B cell (primary cell): Measurements from ENCODE around the gene SIDT2. TPM values are rescaled to one million over a fixed set of nuclear protein-coding genes. Genes with fewer than 3 reads are reported as not detected.
A peak's percentile ranks its signal among the peaks of the same experiment; 100 is the strongest.
"Not testable (repeated sequence)": the region's sequence is repeated elsewhere in the genome, so short reads cannot be mapped to it uniquely, and the experiment has no call there.

Experiments used
- ATAC-seq: fragments of 200-7000 bp; cut with Tn5 transposase; one replicate; pipeline ENCODE4 v1.10.0; 2021; ENCODE audit warnings: low read depth, mild to moderate bottlenecking, moderate number of reproducible peaks, moderate library complexity
- CTCF ChIA-PET: fragments of 350-600 bp; sonication (Branson Sonifier 250); formaldehyde crosslinking; loops from one replicate; lab custom pipeline; 2021; ENCODE audit warnings: antibody characterized with exemption, inconsistent platforms; lab: Charles Lee
- POLR2A ChIA-PET: fragments of 350-600 bp; sonication (Branson Sonifier 250); formaldehyde crosslinking; loops from one replicate; lab custom pipeline; 2021; ENCODE audit warnings: antibody characterized with exemption; lab: Charles Lee
- DNase-seq: peaks from one replicate; pipeline ENCODE4 v3.0.0; 2013
- H2AFZ ChIP-seq: 2 replicates; pipeline ENCODE4 v1.6.1; 2012; ENCODE audit warnings: mild to moderate bottlenecking, low read depth, low read length; ENCODE audit not compliant: insufficient read depth, poor library complexity, severe bottlenecking
- H3K27ac ChIP-seq, 2 donors: 1 replicate in 1 of 2; 2 replicates in 1 of 2; pipeline ENCODE4 v1.5.1; 2012 to 2013; ENCODE audit warnings: low read length in 2 of 2, mild to moderate bottlenecking in 2 of 2, moderate library complexity in 1 of 2
- H3K27me3 ChIP-seq, 4 experiments: fragments of 200-600 bp in 1 of 4; sonication (generic) in 1 of 4; replicated peaks in 1 of 4; 1 replicate in 2 of 4; 2 replicates in 2 of 4; pipeline versions ENCODE4 v1.6.1 to v1.7.0; 2013 to 2016; ENCODE audit warnings: low read length in 3 of 4, mild to moderate bottlenecking in 2 of 4, mixed read lengths in 1 of 4, moderate library complexity in 1 of 4; ENCODE audit not compliant: insufficient read depth in 4 of 4, control insufficient read depth in 3 of 4; ENCODE audit errors: control extremely low read depth in 1 of 4
- H3K36me3 ChIP-seq, 2 experiments: replicated peaks in 1 of 2; 1 replicate in 1 of 2; 2 replicates in 1 of 2; pipeline versions ENCODE4 v1.6.1 to v1.7.1; 2013; ENCODE audit warnings: low read length in 1 of 2; ENCODE audit not compliant: insufficient read depth in 2 of 2, control insufficient read depth in 1 of 2; ENCODE audit errors: control extremely low read depth in 1 of 2, extremely low read depth in 1 of 2
- H3K4me1 ChIP-seq, 2 donors: fragments of 200-600 bp in 1 of 2; sonication (generic) in 1 of 2; 1 replicate in 1 of 2; 2 replicates in 1 of 2; pipeline versions ENCODE4 v1.5.1 to v1.6.1; 2013 to 2017; ENCODE audit warnings: low read length in 2 of 2; ENCODE audit not compliant: control insufficient read depth in 2 of 2, insufficient read depth in 2 of 2
- H3K4me2 ChIP-seq: replicated peaks from 2 replicates; pipeline ENCODE3; 2012; ENCODE audit warnings: mild to moderate bottlenecking, low read depth, low read length; ENCODE audit not compliant: poor library complexity, severe bottlenecking
- H3K4me3 ChIP-seq, 5 experiments: fragments of 200-600 bp in 1 of 5; sonication (generic) in 1 of 5; 1 replicate in 3 of 5; 2 replicates in 2 of 5; pipeline versions ENCODE4 v1.5.1 to v1.7.0; 2011 to 2016; ENCODE audit warnings: low read length in 4 of 5, mild to moderate bottlenecking in 4 of 5, low read depth in 2 of 5, control low read depth in 1 of 5, moderate library complexity in 1 of 5; ENCODE audit not compliant: insufficient read depth in 1 of 5; ENCODE audit errors: control extremely low read depth in 1 of 5, extremely low read depth in 1 of 5
- H3K79me2 ChIP-seq: fragments of 200-600 bp; sonication (generic); one replicate; pipeline ENCODE4 v1.6.0; 2016; ENCODE audit warnings: low read length; ENCODE audit not compliant: control insufficient read depth, insufficient read depth
- H3K9ac ChIP-seq: fragments of 200-600 bp; sonication (generic); 2 replicates; pipeline ENCODE4 v1.6.1; 2017; ENCODE audit warnings: mild to moderate bottlenecking, low read length, moderate library complexity
- H3K9me3 ChIP-seq, 3 donors: one replicate each; pipeline versions ENCODE4 v1.6.1 to v1.7.1; 2013; ENCODE audit warnings: low read length in 2 of 3; ENCODE audit not compliant: control insufficient read depth in 2 of 3, insufficient read depth in 1 of 3; ENCODE audit errors: control extremely low read depth in 1 of 3
- H4K20me1 ChIP-seq: 2 replicates; pipeline ENCODE4 v1.6.0; 2012; ENCODE audit warnings: mild to moderate bottlenecking, low read length; ENCODE audit not compliant: insufficient read depth, control insufficient read depth, poor library complexity, severe bottlenecking
- H3K27ac Mint-ChIP-seq: one replicate; pipeline ENCODE4 v1.8.0; 2021; ENCODE audit warnings: mixed read lengths
- H3K27me3 Mint-ChIP-seq: one replicate; pipeline ENCODE4 v1.8.0; 2021; ENCODE audit warnings: mixed read lengths
- H3K4me1 Mint-ChIP-seq: one replicate; pipeline ENCODE4 v1.8.0; 2021; ENCODE audit warnings: mixed read lengths
- H3K4me3 Mint-ChIP-seq: one replicate; pipeline ENCODE4 v1.8.0; 2021; ENCODE audit warnings: mixed read lengths
- H3K9me3 Mint-ChIP-seq: one replicate; pipeline ENCODE4 v1.8.0; 2022; ENCODE audit warnings: mixed read lengths; ENCODE audit not compliant: insufficient read depth
- EZH2 ChIP-seq: IDR thresholded peaks from 2 replicates; pipeline ENCODE4 v1.6.1; 2012; ENCODE audit warnings: borderline replicate concordance, low read depth, mild to moderate bottlenecking, moderate library complexity, low read length; ENCODE audit not compliant: insufficient read depth, poor library complexity, severe bottlenecking
- WGBS: methylation state at CpG from one replicate; pipeline ENCODE4 v1.1.5; 2013; ENCODE audit warnings: missing lambda C conversion rate; ENCODE audit not compliant: insufficient coverage; 5-methylcytosine and 5-hydroxymethylcytosine counted together
- intact Hi-C: fragments of 100-400 bp; cut with micrococcal nuclease; formaldehyde crosslinking; loops from one replicate; pipeline ENCODE4 v1.10.0; 2022
- polyA minus RNA-seq: library from RNA; depleted of rRNA, polyadenylated mRNA; stranded (reverse); fragments of >200 nt; gene quantifications from 2 replicates; pipeline ENCODE4 v1.2.3, GENCODE V29; 2012
- polyA plus RNA-seq: library from polyadenylated mRNA; depleted of rRNA; stranded (reverse); fragments of >200 nt; gene quantifications from 2 replicates; pipeline ENCODE4 v1.2.3, GENCODE V29; 2012
- total RNA-seq, 2 donors: library from RNA; stranded (reverse); fragments of 120-200 nt in 1 of 2; gene quantifications; 1 replicate in 1 of 2; 2 replicates in 1 of 2; pipeline versions ENCODE4 v1.2.3 to v1.2.4, GENCODE V29; 2013 to 2022
- TF ChIP-seq, protein P1 (sequence below): fragments of 200-600 bp; IDR thresholded peaks from one replicate; pipeline ENCODE4 v1.8.0; 2022; ENCODE audit warnings: antibody characterized with exemption, mild to moderate bottlenecking

SIDT2 gene
- 241 and 245 TPM in 2 replicates for total RNA-seq
- total RNA-seq (2013): 64.8 TPM
- polyA plus RNA-seq: 78.9 and 291 TPM in 2 replicates
- 67.4 and 344 TPM in 2 replicates for polyA minus RNA-seq

DNA sequence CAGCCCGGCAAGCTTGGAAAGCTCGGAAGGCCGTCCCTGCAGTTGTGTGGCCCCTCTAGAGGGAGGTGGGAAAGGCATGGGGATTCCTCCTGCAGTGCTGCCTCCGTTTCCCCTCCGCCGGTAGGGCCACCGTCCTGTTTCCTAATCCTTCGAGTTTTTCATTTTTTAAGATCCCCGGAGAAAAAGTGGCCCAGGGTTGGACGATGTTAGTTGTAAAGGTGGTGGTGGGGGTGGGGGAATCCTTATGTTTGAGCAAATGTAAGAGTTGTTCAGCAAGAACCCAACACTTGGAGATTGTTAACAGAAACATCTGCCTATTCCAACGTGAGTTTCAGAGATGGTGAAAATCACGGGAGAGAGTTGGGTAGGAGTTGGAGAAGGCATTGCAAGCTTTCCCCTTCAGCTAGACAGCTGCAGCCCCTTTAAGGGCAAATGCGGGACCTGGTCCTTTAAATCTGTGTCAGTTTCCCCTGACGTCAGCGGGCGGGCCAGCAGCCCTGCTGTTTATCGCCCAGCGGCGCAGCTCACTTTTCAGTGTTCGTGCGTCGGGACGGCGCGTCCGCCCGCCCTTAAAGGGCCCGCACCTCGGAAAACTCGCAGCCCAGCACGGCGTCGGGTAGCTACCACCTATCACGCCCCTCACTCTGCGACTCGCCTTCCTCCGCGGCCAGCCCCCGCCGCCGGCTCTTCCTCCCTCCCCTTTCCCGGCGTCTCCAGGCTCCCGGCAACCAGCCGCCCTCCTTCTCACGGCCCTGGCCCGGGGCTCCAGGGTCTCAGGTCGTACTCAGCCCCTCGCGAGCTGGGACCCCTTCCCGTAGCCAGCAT lies at the start of gene SIDT2:
SIDT2 (plus strand) TSS at position 534 of the 825 bp plus-strand sequence. CDS start 521 bp downstream, outside the sequence.
- Mint-ChIP-seq H3K4me1 (peaks cover 36% of the 10 kb centered on the region), H3K27me3 (no peaks in the 10 kb centered on the region), H3K4me3 (peak within 1 kb of the TSS; percentile 99), H3K27ac (peak within 1 kb of the TSS; percentile 96), H3K9me3 (no peaks in the 10 kb centered on the region)
- Histone ChIP-seq H3K79me2 (peaks cover 28% of the 10 kb centered on the region), H3K4me3 (peak within 1 kb of the TSS; percentile 68 to 85 (median 81)), H3K9me3 (no peaks in the 10 kb centered on the region), H3K27ac (peak within 1 kb of the TSS; percentile 84), H3K9ac (peak within 1 kb of the TSS; percentile 81), H3K36me3 (peaks cover 0 to 23% of the 10 kb centered on the region in 2 experiments), H3K27me3 (no peaks in the 10 kb centered on the region), H3K4me1 (peaks cover 27 to 39% of the 10 kb centered on the region in 2 donors), H2AFZ (peak within 1 kb of the TSS; percentile 71), H3K4me2 (peak within 1 kb of the TSS; percentile 86), H4K20me1 (no peaks in the 10 kb centered on the region)
- intact Hi-C loops: loop anchor here (1.0 kb wide), 4 partner anchors 11 to 390 kb away; partner anchors contain the start of genes PAFAH1B2 and ZPR1
- DNase-seq: peak; percentile 92
- 3% methylated on average over 41 of the region's 51 CpGs for WGBS
- POLR2A ChIA-PET: interaction anchor here (0.6 to 3.7 kb wide), 9 partner anchors 9 to 406 kb away, joined by 3 to 34 read pairs (median 3); partner anchors contain the start of genes BUD13, PAFAH1B2, PCSK7 and RNF214
- TF ChIP-seq, protein P1, sequence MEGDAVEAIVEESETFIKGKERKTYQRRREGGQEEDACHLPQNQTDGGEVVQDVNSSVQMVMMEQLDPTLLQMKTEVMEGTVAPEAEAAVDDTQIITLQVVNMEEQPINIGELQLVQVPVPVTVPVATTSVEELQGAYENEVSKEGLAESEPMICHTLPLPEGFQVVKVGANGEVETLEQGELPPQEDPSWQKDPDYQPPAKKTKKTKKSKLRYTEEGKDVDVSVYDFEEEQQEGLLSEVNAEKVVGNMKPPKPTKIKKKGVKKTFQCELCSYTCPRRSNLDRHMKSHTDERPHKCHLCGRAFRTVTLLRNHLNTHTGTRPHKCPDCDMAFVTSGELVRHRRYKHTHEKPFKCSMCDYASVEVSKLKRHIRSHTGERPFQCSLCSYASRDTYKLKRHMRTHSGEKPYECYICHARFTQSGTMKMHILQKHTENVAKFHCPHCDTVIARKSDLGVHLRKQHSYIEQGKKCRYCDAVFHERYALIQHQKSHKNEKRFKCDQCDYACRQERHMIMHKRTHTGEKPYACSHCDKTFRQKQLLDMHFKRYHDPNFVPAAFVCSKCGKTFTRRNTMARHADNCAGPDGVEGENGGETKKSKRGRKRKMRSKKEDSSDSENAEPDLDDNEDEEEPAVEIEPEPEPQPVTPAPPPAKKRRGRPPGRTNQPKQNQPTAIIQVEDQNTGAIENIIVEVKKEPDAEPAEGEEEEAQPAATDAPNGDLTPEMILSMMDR: no peak
- TF ChIP-seq EZH2: no peak
- ATAC-seq: peak; percentile 88
- CTCF ChIA-PET: interaction anchor here (0.5 to 14.8 kb wide), 10 partner anchors 11 to 389 kb away, joined by 3 to 309 read pairs (median 4); partner anchors contain the start of genes APOA5, PAFAH1B2, PCSK7 and RNF214

DNA sequence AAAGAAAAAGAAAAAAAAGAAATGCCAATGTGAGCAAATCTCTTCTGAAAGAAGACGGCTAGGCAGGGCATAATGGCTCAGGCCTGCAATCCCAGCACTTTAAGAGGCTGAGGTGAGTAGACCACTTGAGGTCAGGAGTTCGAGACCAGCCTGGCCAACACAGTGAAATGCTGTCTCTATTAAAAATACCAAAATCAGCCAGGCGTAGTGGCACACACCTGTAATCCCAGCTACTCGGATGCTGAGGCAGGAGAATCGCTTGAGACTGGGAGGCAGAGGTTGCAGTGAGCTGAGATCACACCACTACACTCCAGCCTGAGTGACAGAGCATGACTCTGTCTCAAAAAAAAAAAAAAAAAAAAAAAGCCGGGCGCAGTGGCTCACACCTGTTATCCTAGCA lies 48.1 kb upstream of the SIDT2 start:
- H3K4me3 Mint-ChIP-seq, H3K4me1 ChIP-seq: not testable (repeated sequence)

More for the DNA sequence above, 48.1 kb upstream of the SIDT2 start:
- H4K20me1 ChIP-seq, H3K79me2 ChIP-seq, H3K9me3 ChIP-seq, H2AFZ ChIP-seq, H3K27me3 Mint-ChIP-seq, DNase-seq, H3K9me3 Mint-ChIP-seq, H3K27ac Mint-ChIP-seq, H3K27me3 ChIP-seq, CTCF ChIA-PET, H3K4me1 Mint-ChIP-seq, H3K27ac ChIP-seq, H3K4me3 ChIP-seq, POLR2A ChIA-PET, ATAC-seq, H3K36me3 ChIP-seq, H3K4me2 ChIP-seq, H3K9ac ChIP-seq: not testable (repeated sequence)
- WGBS: 100% methylated on average over 3 of the region's 7 CpGs
- intact Hi-C loops: loop anchor here (5.0 kb wide), 1 partner anchor 77 kb away; no protein-coding TSS in a partner anchor
